ENCODE measurements around the gene SAMD7. TPM values are rescaled to one million over a fixed set of nuclear protein-coding genes. Genes with fewer than 3 reads are reported as not detected.

The SAMD7 gene
- total RNA-seq, 1 donor from 2014 or later: not detected

DNA sequence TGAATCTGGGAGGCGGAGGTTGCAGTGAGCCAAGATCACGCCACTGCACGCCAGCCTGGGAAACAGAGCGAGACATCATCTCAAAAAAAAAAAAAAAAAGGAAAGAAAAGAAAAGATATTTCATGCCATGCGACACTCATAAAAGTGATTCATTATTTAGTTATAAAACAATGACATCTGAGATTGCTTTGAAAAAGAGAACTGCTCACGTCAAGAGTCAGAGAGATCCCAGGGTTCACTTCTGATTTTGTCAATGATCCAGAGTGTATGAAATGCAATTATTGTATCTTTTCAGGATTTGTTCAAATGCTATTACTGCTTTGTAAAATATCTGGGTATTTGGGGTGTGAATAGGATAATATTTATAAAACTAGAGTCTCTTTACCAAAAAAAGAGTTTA, 6.0 kb upstream of the SAMD7 start:
- Histone ChIP-seq H3K9ac (no peak overlapping the region), H3K27me3 (no peaks in the 10 kb centered on the region), H4K20me1 (ENCODE audit: low read depth) (no peaks in the 10 kb centered on the region), H3K27ac (no peak overlapping the region), H3K4me2 (no peak overlapping the region), H3K4me3 (no peak overlapping the region), H3K79me2 (ENCODE audit: low read depth) (no peaks in the 10 kb centered on the region), H3K9me3 (ENCODE audit: low read depth) (peaks cover 6% of the 10 kb centered on the region), H2AFZ (replicated peaks) (no peak overlapping the region), H3K36me3 (no peaks in the 10 kb centered on the region), H3F3A (ENCODE audit: low read depth) (no peaks in the 10 kb centered on the region), H3K4me1 (no peaks in the 10 kb centered on the region)
- Mint-ChIP-seq H3K9me3 (peaks cover 24% of the 10 kb centered on the region), H3K4me1 (no peaks in the 10 kb centered on the region), H3K4me3 (no peak overlapping the region), H3K27me3 (ENCODE audit: insufficient read depth, low read depth) (no peaks in the 10 kb centered on the region), H3K27ac (no peak overlapping the region), H3K36me3 (peaks cover 1% of the 10 kb centered on the region)
- no peak for DNase-seq (ENCODE audit: low spot score)
- TF ChIP-seq, protein P1, sequence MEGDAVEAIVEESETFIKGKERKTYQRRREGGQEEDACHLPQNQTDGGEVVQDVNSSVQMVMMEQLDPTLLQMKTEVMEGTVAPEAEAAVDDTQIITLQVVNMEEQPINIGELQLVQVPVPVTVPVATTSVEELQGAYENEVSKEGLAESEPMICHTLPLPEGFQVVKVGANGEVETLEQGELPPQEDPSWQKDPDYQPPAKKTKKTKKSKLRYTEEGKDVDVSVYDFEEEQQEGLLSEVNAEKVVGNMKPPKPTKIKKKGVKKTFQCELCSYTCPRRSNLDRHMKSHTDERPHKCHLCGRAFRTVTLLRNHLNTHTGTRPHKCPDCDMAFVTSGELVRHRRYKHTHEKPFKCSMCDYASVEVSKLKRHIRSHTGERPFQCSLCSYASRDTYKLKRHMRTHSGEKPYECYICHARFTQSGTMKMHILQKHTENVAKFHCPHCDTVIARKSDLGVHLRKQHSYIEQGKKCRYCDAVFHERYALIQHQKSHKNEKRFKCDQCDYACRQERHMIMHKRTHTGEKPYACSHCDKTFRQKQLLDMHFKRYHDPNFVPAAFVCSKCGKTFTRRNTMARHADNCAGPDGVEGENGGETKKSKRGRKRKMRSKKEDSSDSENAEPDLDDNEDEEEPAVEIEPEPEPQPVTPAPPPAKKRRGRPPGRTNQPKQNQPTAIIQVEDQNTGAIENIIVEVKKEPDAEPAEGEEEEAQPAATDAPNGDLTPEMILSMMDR (IDR thresholded peaks at IDR 0.05): no peak
- TF ChIP-seq EZH2phosphoT487 (IDR thresholded peaks at IDR 0.05) (no peak), EZH2 (IDR thresholded peaks at IDR 0.05) (no peak)

DNA sequence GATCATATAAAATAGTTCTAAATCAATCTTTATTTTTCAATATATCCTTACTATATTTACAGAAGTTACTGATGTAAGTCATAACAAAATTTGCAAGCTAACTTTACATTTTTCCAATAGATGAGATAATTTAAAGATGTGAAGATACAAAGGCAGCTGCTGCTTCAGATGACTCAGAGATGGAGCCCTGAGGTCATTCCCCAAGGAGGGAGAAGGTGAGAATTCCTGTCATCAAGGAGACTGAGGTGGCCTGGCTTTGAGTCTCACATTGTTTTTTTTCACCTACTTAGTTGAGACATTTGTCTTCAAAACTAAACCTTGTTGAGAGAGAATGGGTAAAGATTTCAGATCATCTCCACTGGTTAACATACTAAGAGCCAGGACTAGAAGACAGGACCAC, 3.9 kb upstream of the SAMD7 start:
- no peaks in the 10 kb centered on the region for H4K20me1 ChIP-seq (ENCODE audit: low read depth)
- H3K4me1 ChIP-seq: no peaks in the 10 kb centered on the region
- no peaks in the 10 kb centered on the region for H3K36me3 ChIP-seq
- Mint-ChIP-seq H3K4me3 (no peak overlapping the region), H3K27me3 (ENCODE audit: insufficient read depth, low read depth) (no peaks in the 10 kb centered on the region), H3K4me1 (no peaks in the 10 kb centered on the region), H3K27ac (no peak overlapping the region), H3K36me3 (no peaks in the 10 kb centered on the region), H3K9me3 (peaks cover 12% of the 10 kb centered on the region)
- H3K4me3 ChIP-seq: no peak overlapping the region
- no peak overlapping the region for H3K4me2 ChIP-seq
- TF ChIP-seq EZH2 (IDR thresholded peaks at IDR 0.05): no peak
- no peak for TF ChIP-seq EZH2phosphoT487 (IDR thresholded peaks at IDR 0.05)
- TF ChIP-seq, protein P1 (IDR thresholded peaks at IDR 0.05): no peak
- H3K79me2 ChIP-seq (ENCODE audit: low read depth): no peaks in the 10 kb centered on the region
- no peaks in the 10 kb centered on the region for H3K9me3 ChIP-seq (ENCODE audit: low read depth)
- no peaks in the 10 kb centered on the region for H3K27me3 ChIP-seq
- no peaks in the 10 kb centered on the region for H3F3A ChIP-seq (ENCODE audit: low read depth)
- no peak overlapping the region for H2AFZ ChIP-seq (replicated peaks)
- H3K9ac ChIP-seq: no peak overlapping the region
- H3K27ac ChIP-seq: no peak overlapping the region
- no peak for DNase-seq (ENCODE audit: low spot score)

DNA sequence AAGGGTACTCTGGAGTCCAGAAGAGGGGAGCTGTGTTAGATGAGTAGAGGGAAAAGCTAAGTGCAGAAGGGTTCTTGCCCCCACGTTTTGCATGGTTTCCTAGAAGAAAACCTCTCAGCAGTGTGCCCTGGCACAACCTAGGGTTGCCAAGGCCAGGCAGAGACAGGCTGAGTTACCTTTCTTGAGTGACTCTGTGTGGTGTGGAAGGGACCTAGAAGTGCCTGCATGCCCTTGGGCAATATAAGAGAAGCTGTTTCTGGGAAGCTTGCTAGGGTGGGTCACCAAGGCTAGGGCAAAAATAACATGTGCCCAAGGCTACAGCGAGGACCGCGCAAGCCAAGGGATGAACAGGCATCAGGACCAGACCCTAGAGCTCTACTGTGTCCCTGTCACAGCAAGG, 3.4 kb upstream of the SAMD7 start:
- no peak overlapping the region for H3K27ac Mint-ChIP-seq
- TF ChIP-seq EZH2 (IDR thresholded peaks at IDR 0.05): no peak
- TF ChIP-seq, protein P1 (IDR thresholded peaks at IDR 0.05): no peak
- no peak for TF ChIP-seq EZH2phosphoT487 (IDR thresholded peaks at IDR 0.05)
- no peaks in the 10 kb centered on the region for H3K4me1 ChIP-seq

More for the DNA sequence above, 3.4 kb upstream of the SAMD7 start:
- H3K4me1 Mint-ChIP-seq: no peaks in the 10 kb centered on the region
- Histone ChIP-seq H3K4me3 (no peak overlapping the region), H3K9me3 (ENCODE audit: low read depth) (no peaks in the 10 kb centered on the region), H3K27ac (no peak overlapping the region), H2AFZ (replicated peaks) (no peak overlapping the region), H3K79me2 (ENCODE audit: low read depth) (no peaks in the 10 kb centered on the region), H3K9ac (no peak overlapping the region), H3K36me3 (no peaks in the 10 kb centered on the region), H3F3A (ENCODE audit: low read depth) (no peaks in the 10 kb centered on the region), H4K20me1 (ENCODE audit: low read depth) (no peaks in the 10 kb centered on the region), H3K27me3 (no peaks in the 10 kb centered on the region), H3K4me2 (no peak overlapping the region)
- DNase-seq (ENCODE audit: low spot score): no peak
- H3K9me3 Mint-ChIP-seq: peaks cover 8% of the 10 kb centered on the region
- no peaks in the 10 kb centered on the region for H3K27me3 Mint-ChIP-seq (ENCODE audit: insufficient read depth, low read depth)
- H3K4me3 Mint-ChIP-seq: no peak overlapping the region
- H3K36me3 Mint-ChIP-seq: no peaks in the 10 kb centered on the region
